Endothelial cell of hepatic sinusoid (primary cell): ENCODE measurements around the gene ABI2.

ENCODE experiments used
- in situ Hi-C: cut with HindIII; loops from 2 replicates; pipeline ENCODE4 v1.10.0; 2017; ENCODE audit warnings: low sequenced_read_pairs

The ABI2 gene

GRCh38 chr2:203462308-203462707 is 134.1 kb downstream of the ABI2 start:
- in situ Hi-C loops, result no loop called here

- in situ Hi-C loops, result no loop called here
Observed at GRCh38 chr2:203463266-203463678, 135.1 kb downstream of the ABI2 start.

GRCh38 chr2:203469546-203469945 is 141.4 kb downstream of the ABI2 start:
- in situ Hi-C loops, result no loop called here

GRCh38 chr2:203470371-203470770 is 142.2 kb downstream of the ABI2 start:
- in situ Hi-C loops, result no loop called here

GRCh38 chr2:203471323-203471722 is 143.1 kb downstream of the ABI2 start:
- in situ Hi-C loops, result no loop called here

- in situ Hi-C loops, result no loop called here
Observed at GRCh38 chr2:203476881-203477280, 148.7 kb downstream of the ABI2 start.

GRCh38 chr2:203480623-203481022 is 152.4 kb downstream of the ABI2 start:
- in situ Hi-C loops, result no loop called here

- in situ Hi-C loops, result no loop called here
Observed at GRCh38 chr2:203484266-203485112, 156.3 kb downstream of the ABI2 start.

GRCh38 chr2:203489531-203489930 is 161.3 kb downstream of the ABI2 start:
- in situ Hi-C loops, result no loop called here

- in situ Hi-C loops, result no loop called here
Observed at GRCh38 chr2:203490391-203490790, 162.2 kb downstream of the ABI2 start.

- in situ Hi-C loops, result no loop called here
Observed at GRCh38 chr2:203492965-203493364, 164.8 kb downstream of the ABI2 start.
